WTC11 (cell line): ENCODE measurements around the gene GSK3B.

Source experiments
- FOXJ3 ChIP-seq: sonication (generic); formaldehyde crosslinking; IDR thresholded peaks from 2 replicates; pipeline ENCODE4 v1.9.0; 2021; ENCODE audit warnings: missing genetic modification reagents, mild to moderate bottlenecking, borderline replicate concordance
- JUN ChIP-seq: sonication (generic); formaldehyde crosslinking; IDR thresholded peaks from 2 replicates; pipeline ENCODE4 v1.8.0; 2023; ENCODE audit warnings: mild to moderate bottlenecking, missing genetic modification reagents
- NR1H2 ChIP-seq: sonication (generic); formaldehyde crosslinking; IDR thresholded peaks from 2 replicates; pipeline ENCODE4 v1.9.0; 2021; ENCODE audit warnings: mild to moderate bottlenecking, moderate library complexity, missing genetic modification reagents
- RELA ChIP-seq: sonication (generic); formaldehyde crosslinking; IDR thresholded peaks from 2 replicates; pipeline ENCODE4 v1.8.1; 2022; ENCODE audit warnings: missing genetic modification reagents, mild to moderate bottlenecking, borderline replicate concordance
- TF ChIP-seq, protein P1 (sequence below): fragments of 200-600 bp; IDR thresholded peaks from 2 replicates; pipeline ENCODE4 v1.8.0; 2022; ENCODE audit warnings: antibody characterized with exemption
- TF ChIP-seq, protein P2 (sequence below): sonication (generic); formaldehyde crosslinking; conservative IDR thresholded peaks from 2 replicates; pipeline ENCODE4 v1.8.1; 2022; ENCODE audit warnings: mild to moderate bottlenecking, missing genetic modification reagents

DNA sequence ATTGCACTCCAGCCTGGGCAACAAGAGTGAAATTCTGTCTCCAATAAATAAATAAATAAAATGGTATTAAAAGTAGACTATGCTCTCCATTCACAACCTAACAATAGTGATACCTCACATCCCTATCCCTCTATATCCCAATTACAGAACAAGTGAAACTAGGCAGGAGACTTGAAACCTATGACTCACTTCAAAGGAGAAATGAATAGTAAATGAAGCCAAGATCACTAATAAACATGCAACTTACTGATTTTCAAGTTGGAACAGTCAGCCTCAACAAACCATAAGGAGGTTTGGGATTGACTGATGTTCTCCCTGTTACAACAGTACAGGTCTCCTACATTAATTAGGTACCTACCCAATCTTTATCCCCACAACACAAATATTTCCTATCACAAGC, 103.4 kb downstream of the GSK3B start:
- TF ChIP-seq, protein P1, sequence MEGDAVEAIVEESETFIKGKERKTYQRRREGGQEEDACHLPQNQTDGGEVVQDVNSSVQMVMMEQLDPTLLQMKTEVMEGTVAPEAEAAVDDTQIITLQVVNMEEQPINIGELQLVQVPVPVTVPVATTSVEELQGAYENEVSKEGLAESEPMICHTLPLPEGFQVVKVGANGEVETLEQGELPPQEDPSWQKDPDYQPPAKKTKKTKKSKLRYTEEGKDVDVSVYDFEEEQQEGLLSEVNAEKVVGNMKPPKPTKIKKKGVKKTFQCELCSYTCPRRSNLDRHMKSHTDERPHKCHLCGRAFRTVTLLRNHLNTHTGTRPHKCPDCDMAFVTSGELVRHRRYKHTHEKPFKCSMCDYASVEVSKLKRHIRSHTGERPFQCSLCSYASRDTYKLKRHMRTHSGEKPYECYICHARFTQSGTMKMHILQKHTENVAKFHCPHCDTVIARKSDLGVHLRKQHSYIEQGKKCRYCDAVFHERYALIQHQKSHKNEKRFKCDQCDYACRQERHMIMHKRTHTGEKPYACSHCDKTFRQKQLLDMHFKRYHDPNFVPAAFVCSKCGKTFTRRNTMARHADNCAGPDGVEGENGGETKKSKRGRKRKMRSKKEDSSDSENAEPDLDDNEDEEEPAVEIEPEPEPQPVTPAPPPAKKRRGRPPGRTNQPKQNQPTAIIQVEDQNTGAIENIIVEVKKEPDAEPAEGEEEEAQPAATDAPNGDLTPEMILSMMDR = no peak
- TF ChIP-seq JUN (no peak), FOXJ3 (no peak), RELA (CRISPR knock-in tag) (no peak), NR1H2 (no peak)
- TF ChIP-seq, protein P2, sequence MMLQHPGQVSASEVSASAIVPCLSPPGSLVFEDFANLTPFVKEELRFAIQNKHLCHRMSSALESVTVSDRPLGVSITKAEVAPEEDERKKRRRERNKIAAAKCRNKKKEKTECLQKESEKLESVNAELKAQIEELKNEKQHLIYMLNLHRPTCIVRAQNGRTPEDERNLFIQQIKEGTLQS = no peak
